GM23248 (cell line): ENCODE results near the gene LCORL.

Source experiments
- EZH2 ChIP-seq: fragments of 200-600 bp; sonication (generic); IDR thresholded peaks from 2 replicates; pipeline ENCODE4 v1.6.1; 2018; ENCODE audit warnings: antibody characterized with exemption, mild to moderate bottlenecking; ENCODE audit not compliant: insufficient read depth, poor library complexity, severe bottlenecking
- EZH2phosphoT487 ChIP-seq: fragments of 200-600 bp; sonication (generic); IDR thresholded peaks from 2 replicates; pipeline ENCODE4 v1.6.1; 2018; ENCODE audit warnings: antibody characterized with exemption, moderate library complexity, mild to moderate bottlenecking, low read depth; ENCODE audit not compliant: insufficient read depth

DNA sequence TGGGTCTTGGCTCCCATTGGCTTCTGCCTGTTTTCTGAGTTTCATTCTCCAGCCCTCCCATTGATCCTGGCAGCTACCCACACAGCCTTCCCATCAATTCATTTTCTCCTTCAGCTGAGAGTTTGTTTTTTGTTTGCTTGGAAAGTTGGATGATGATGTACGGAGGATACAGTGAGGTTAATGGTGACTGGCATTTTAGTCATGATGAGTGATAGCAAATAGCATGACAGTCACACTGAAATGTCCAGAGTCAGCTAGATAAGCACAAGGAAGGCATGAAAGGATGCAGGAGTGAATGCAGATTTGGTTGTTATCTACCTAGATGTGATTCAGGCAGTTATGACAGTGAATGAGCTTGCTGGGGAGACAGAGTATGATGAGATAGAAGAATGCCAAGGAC, 30.6 kb upstream of the LCORL start:
- TF ChIP-seq EZH2 (no peak), EZH2phosphoT487 (no peak)
